ENCODE measurements around the gene XRN1.
"Not testable (repeated sequence)": the region's sequence is repeated elsewhere in the genome, so short reads cannot be mapped to it uniquely, and the experiment has no call there.

Gene XRN1

DNA sequence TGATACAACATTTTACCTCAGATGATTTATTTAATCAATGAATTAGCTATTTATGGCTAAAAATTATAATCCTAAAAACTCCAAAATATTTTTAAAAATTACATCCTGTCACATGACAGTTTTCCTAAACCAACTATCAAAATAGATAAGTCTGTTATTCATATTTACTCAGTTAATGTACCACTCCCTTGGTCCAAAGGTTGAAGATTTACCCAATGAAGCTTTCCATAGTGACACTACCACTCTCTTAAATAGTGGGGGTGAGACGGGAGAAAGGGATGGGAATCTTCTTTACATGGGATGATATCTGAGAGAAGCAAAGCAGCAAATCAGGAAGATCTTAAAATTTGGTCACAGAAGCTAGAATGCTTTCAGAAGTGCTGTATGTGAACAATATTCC, 30.5 kb downstream of the XRN1 start:
- no peak for DNase-seq (ENCODE audit: extremely low read depth, low read depth)
- TF ChIP-seq, protein P1, sequence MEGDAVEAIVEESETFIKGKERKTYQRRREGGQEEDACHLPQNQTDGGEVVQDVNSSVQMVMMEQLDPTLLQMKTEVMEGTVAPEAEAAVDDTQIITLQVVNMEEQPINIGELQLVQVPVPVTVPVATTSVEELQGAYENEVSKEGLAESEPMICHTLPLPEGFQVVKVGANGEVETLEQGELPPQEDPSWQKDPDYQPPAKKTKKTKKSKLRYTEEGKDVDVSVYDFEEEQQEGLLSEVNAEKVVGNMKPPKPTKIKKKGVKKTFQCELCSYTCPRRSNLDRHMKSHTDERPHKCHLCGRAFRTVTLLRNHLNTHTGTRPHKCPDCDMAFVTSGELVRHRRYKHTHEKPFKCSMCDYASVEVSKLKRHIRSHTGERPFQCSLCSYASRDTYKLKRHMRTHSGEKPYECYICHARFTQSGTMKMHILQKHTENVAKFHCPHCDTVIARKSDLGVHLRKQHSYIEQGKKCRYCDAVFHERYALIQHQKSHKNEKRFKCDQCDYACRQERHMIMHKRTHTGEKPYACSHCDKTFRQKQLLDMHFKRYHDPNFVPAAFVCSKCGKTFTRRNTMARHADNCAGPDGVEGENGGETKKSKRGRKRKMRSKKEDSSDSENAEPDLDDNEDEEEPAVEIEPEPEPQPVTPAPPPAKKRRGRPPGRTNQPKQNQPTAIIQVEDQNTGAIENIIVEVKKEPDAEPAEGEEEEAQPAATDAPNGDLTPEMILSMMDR (IDR thresholded peaks at IDR 0.05; ENCODE audit: low read depth, low read length, missing control alignments), result no peak
- no peak overlapping the region for H3K4me3 ChIP-seq (replicated peaks; ENCODE audit: low read depth, low read length)

DNA sequence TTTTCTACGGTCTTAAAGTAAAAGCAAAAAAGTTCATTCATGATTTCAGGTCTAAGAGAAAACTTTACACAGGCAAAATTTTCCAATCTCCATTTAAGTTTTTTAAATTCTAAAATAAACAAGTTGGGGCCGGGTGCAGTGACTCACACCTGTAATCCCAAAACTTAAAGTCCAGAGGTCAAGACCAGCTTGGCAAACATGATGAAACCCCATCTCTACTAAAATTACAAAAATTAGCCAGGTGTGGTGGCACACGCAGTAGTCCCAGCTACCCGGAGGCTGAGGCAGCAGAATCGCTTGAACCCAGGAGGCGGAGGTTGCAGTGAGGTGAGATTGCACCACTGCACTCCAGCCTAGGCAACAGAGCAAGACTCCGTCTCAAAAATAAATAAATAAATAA, 47.3 kb downstream of the XRN1 start:
- not testable (repeated sequence) for DNase-seq (ENCODE audit: extremely low read depth, low read depth); H3K4me3 ChIP-seq (replicated peaks; ENCODE audit: low read depth, low read length)

DNA sequence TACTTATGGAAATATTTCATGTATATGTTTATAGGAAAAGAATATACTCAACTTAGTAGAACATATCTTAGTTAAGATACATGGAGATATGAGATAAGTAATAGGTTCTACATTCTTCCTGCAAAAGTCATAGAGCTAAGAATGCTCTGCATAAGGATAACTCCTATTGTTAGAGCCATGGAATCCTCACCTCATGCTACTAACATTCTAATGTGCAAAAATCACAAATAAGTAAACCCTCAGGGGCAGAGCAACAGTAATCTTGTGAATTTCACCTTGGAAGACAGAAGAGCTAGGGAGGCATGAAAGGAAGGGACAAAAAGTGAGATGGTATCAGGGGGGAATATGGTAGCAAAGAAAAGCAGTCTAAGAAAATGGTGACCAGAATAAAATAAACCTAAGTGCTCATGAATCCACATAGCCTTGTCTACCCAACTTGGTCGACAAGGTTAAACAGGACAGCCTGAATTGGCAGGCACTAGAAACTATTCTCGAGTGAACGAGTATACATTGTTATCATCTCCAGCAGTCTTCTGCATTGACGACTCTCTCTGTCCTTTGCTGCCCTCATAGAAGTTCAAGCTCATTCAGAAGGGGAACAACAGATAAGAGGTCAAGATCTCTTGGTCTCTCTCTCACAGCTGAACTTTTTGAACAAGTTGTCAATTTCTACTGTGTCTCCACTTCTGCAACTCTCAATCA, 52.8 kb downstream of the XRN1 start:
- DNase-seq (ENCODE audit: extremely low read depth, low read depth), result no peak
- H3K4me3 ChIP-seq (replicated peaks; ENCODE audit: low read depth, low read length), result no peak overlapping the region
- TF ChIP-seq, protein P1 (IDR thresholded peaks at IDR 0.05; ENCODE audit: low read depth, low read length, missing control alignments), result no peak

DNA sequence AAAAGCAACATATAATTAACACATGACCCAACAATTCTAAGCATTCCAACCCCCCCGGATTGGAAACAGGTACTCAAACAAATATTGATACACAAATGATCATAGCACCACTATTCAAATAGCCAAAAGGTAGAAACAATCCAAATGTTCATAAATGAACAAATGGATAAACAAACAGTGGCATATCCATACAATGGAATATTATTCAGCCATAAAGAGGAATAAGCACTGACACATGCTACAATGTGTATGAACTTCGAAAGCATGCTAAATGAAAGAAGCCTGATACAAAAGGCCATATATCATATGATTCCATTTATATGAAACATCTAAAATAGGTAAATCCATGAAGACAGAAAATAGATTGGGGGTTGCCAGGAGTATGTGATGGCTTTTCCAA, 62.8 kb downstream of the XRN1 start:
- TF ChIP-seq, protein P1 (IDR thresholded peaks at IDR 0.05; ENCODE audit: low read depth, low read length, missing control alignments), result no peak
- no peak overlapping the region for H3K4me3 ChIP-seq (replicated peaks; ENCODE audit: low read depth, low read length)
- no peak for DNase-seq (ENCODE audit: extremely low read depth, low read depth)

DNA sequence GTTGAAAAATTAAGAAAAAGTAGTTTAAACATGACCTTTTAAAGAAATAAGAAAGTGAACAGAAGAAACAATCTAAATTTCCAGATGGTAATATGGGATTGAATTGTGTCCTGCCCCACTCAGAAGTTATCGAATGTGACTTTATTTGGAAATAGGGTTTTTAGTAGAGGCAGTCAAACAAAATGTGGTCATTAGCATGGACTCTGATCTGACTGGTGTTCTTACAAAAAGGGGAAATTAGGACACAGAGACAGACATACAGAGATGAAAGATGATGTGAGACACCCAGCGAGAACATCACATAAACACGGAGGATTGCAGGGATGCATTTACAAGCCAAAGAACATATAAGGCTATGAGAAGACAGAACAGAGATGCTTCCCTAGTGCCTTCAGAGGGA, 73.2 kb downstream of the XRN1 start:
- no peak overlapping the region for H3K4me3 ChIP-seq (replicated peaks; ENCODE audit: low read depth, low read length)
- DNase-seq (ENCODE audit: extremely low read depth, low read depth), result no peak
- TF ChIP-seq, protein P1 (IDR thresholded peaks at IDR 0.05; ENCODE audit: low read depth, low read length, missing control alignments), result no peak

DNA sequence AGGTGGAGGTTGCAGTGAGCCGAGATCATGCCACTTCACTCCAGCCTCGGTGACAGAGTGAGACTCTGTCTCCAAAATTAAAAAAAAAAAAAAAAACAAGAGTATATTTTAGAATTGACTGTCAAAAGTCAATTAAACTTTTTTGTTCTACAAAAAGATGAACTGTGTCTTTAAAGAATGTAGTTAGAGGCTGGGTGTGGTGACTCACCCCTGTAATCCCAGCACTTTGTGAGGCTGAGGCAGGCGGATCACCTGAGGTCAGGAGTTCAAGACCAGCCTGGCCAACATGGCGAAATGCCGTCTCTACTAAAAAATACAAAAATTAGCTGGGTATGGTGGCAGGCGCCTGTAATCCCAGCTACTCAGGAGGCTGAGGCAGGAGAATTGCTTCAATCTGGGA, 78.3 kb downstream of the XRN1 start:
- DNase-seq (ENCODE audit: extremely low read depth, low read depth); H3K4me3 ChIP-seq (replicated peaks; ENCODE audit: low read depth, low read length): not testable (repeated sequence)

DNA sequence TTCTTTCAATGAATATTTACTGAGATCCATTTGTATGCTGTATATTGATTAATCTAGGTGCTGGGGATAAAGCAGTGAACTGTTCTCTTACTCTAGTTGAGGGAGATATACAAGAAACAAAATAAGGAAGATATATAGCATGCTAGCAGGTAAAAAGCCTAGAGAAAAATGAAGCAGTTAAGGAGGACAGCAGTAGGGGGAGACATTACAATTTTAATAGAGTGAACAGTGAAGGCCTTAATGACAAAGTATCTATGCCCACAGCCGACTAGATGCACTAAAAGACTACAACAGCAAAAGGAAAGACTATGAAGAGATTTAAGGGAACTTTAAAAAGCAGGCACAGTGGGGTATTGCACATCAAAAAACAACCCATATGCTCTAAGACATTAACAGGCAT, 81.4 kb downstream of the XRN1 start:
- TF ChIP-seq, protein P1 (IDR thresholded peaks at IDR 0.05; ENCODE audit: low read depth, low read length, missing control alignments), result no peak
- H3K4me3 ChIP-seq (replicated peaks; ENCODE audit: low read depth, low read length), result no peak overlapping the region
- no peak for DNase-seq (ENCODE audit: extremely low read depth, low read depth)

DNA sequence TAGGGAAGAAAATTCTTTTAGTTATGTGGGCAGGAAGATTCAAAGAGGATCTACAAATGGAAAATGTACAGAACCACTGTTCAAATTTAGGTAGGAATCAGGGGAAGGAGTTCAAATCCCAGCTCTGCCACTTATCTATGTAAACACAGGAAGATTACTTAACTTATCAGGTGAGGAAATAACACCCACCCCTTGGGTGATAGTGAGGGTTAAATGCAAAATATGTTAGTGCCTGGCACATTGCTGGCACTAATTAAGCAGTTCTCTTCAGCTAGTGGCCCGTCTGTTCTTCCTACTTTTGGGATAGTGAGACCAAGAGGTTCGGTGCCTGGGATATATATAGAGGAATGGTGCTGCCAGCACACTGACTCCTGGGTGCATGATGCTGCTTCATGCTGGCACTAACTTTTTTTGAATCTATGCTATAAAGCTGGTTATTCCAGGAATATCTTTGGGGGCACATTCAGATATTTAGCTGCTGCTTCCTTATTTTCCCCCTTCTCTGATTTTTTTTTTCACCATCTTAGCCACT, 83.8 kb downstream of the XRN1 start:
- TF ChIP-seq, protein P1 (IDR thresholded peaks at IDR 0.05; ENCODE audit: low read depth, low read length, missing control alignments), result no peak
- DNase-seq (ENCODE audit: extremely low read depth, low read depth), result no peak
- no peak overlapping the region for H3K4me3 ChIP-seq (replicated peaks; ENCODE audit: low read depth, low read length)

DNA sequence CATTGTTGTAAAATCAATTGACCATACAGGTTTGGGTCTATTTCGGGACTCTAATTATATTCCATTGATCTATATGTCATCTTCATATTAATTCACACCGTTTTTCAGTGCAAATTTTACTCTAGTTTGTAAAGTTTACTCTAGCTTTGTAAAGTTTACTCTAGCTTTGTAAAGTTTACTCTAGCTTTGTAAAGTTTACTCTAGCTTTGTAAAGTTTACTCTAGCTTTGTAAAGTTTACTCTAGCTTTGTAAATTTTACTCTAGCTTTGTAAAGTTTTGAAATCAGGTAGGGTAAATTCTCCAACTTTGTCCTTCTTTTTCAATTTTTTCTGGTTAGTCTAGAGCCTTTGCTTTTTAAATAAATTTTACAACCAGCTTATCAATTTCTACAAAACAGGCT, 84.4 kb downstream of the XRN1 start:
- not testable (repeated sequence) for H3K4me3 ChIP-seq (replicated peaks; ENCODE audit: low read depth, low read length)

More for the DNA sequence above, 84.4 kb downstream of the XRN1 start:
- not testable (repeated sequence) for DNase-seq (ENCODE audit: extremely low read depth, low read depth)

Measured in HFF-Myc (cell line).